GM21526 (cell line): ENCODE results near the gene KIAA0408.

Source experiments
- ATAC-seq: cut with Tn5 transposase; IDR thresholded peaks from one replicate; pipeline ENCODE4 v1.9.1; 2021; ENCODE audit warnings: moderate library complexity; ENCODE audit not compliant: unreplicated experiment, low FRiP score

Gene KIAA0408

GRCh38 chr6:127459231-127459641, at the start of gene KIAA0408:
Gene KIAA0408 (minus strand): TSS chr6:127459389. CDS start chr6:127453981, 5,408 bp downstream.
- no peak for ATAC-seq

- no peak for ATAC-seq
Observed at GRCh38 chr6:127506894-127507293, 47.7 kb upstream of the KIAA0408 start.

- ATAC-seq: no peak
Observed at GRCh38 chr6:127503022-127503421, 43.8 kb upstream of the KIAA0408 start.

- ATAC-seq: no peak
Observed at GRCh38 chr6:127497410-127497809, 38.2 kb upstream of the KIAA0408 start.

- ATAC-seq: no peak
Observed at GRCh38 chr6:127496471-127496870, 37.3 kb upstream of the KIAA0408 start.

- ATAC-seq: no peak
Observed at GRCh38 chr6:127494240-127494767, 35.1 kb upstream of the KIAA0408 start.

- no peak for ATAC-seq
Observed at GRCh38 chr6:127489248-127489647, 30.1 kb upstream of the KIAA0408 start.

GRCh38 chr6:127486934-127487333, 27.7 kb upstream of the KIAA0408 start:
- ATAC-seq: no peak

GRCh38 chr6:127484212-127484863, 25.1 kb upstream of the KIAA0408 start:
- peak; percentile 100 for ATAC-seq

GRCh38 chr6:127483399-127484055, 24.3 kb upstream of the KIAA0408 start:
- ATAC-seq: peak; percentile 29

GRCh38 chr6:127482325-127482724, 23.1 kb upstream of the KIAA0408 start:
- no peak for ATAC-seq

GRCh38 chr6:127481628-127482027, 22.4 kb upstream of the KIAA0408 start:
- no peak for ATAC-seq

GRCh38 chr6:127481111-127481510, 21.9 kb upstream of the KIAA0408 start:
- no peak for ATAC-seq

GRCh38 chr6:127477658-127478057, 18.5 kb upstream of the KIAA0408 start:
- no peak for ATAC-seq

GRCh38 chr6:127475823-127476176, 16.6 kb upstream of the KIAA0408 start:
- ATAC-seq: no peak

GRCh38 chr6:127475135-127475822, 16.1 kb upstream of the KIAA0408 start:
- no peak for ATAC-seq

GRCh38 chr6:127471379-127472255, 12.4 kb upstream of the KIAA0408 start:
- no peak for ATAC-seq

GRCh38 chr6:127468936-127469335, 9.7 kb upstream of the KIAA0408 start:
- no peak for ATAC-seq

- no peak for ATAC-seq
Observed at GRCh38 chr6:127466416-127466815, 7.2 kb upstream of the KIAA0408 start.

GRCh38 chr6:127464881-127465459, 5.8 kb upstream of the KIAA0408 start:
- ATAC-seq: peak; percentile 83
